ENCODE data around the gene TMEM8B. TPM values are rescaled to one million over a fixed set of nuclear protein-coding genes. Genes with fewer than 3 reads are reported as not detected.
A peak's percentile ranks its signal among the peaks of the same experiment; 100 is the strongest.

The TMEM8B gene
- total RNA-seq, 4 donors from 2014 or later, result 11.7 to 23.8 (median 18.6) TPM

GRCh38 chr9:35858458-35858857 lies 29.4 kb downstream of the TMEM8B start:
- no peaks in the 10 kb centered on the region for H3K27me3 ChIP-seq
- H3K4me1 ChIP-seq, result peaks cover 0 to 15% (median 0%) of the 10 kb centered on the region in 3 donors
- 60 to 80% methylated on average over 1 to 4 of the region's 5 CpGs for WGBS, 2 donors (ENCODE audit: low coverage in 1 of 2)
- no peak for ATAC-seq
- peaks cover 0 to 23% of the 10 kb centered on the region in 2 donors for H3K36me3 ChIP-seq
- H3K27ac ChIP-seq, result no peak overlapping the region
- no peak overlapping the region for H3K4me3 ChIP-seq
- no peak for TF ChIP-seq EP300 (IDR thresholded peaks at IDR 0.05)
- TF ChIP-seq POLR2AphosphoS5 (IDR thresholded peaks at IDR 0.05), result no peak
- no peak for TF ChIP-seq POLR2A (IDR thresholded peaks at IDR 0.05)
- no peak for TF ChIP-seq CTCF (IDR thresholded peaks at IDR 0.05)
- no peaks in the 10 kb centered on the region for H3K9me3 ChIP-seq

GRCh38 chr9:35859310-35859989 lies 30.4 kb downstream of the TMEM8B start:
- no peaks in the 10 kb centered on the region for H3K27me3 ChIP-seq
- 29 to 39% methylated on average over 8 to 10 of the region's 16 CpGs for WGBS, 2 donors (ENCODE audit: low coverage in 1 of 2)
- no peaks in the 10 kb centered on the region for H3K9me3 ChIP-seq
- no peak overlapping the region for H3K27ac ChIP-seq
- peaks cover 0 to 15% (median 0%) of the 10 kb centered on the region in 3 donors for H3K4me1 ChIP-seq
- TF ChIP-seq POLR2AphosphoS5 (IDR thresholded peaks at IDR 0.05) (peak; percentile 20), POLR2A (IDR thresholded peaks at IDR 0.05) (no peak), EP300 (IDR thresholded peaks at IDR 0.05) (no peak), CTCF (IDR thresholded peaks at IDR 0.05) (no peak)
- peak; percentile 36 for ATAC-seq
- H3K36me3 ChIP-seq, result peaks cover 0 to 13% of the 10 kb centered on the region in 2 donors
- no peak overlapping the region for H3K4me3 ChIP-seq

DNA sequence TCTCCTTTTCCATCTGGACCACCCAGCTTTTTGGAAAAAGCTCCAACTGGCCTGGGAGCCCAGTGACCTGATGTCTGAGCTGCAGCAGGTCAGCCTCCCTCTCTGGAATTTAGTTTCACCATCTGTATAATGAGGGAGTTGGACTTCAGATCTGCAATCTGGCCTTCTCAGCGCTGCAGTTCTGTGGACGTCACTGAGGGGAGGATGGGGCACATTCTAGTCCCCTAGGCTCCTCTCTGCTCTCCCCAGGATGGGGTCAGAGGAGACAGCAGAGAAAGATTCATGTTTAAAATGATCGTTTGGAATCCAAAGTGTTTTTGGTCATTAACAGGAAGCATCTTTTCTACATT lies 30.9 kb downstream of the TMEM8B start:
- H3K36me3 ChIP-seq, result peaks cover 0 to 9% of the 10 kb centered on the region in 2 donors
- ATAC-seq, result peak; percentile 40
- TF ChIP-seq POLR2AphosphoS5 (IDR thresholded peaks at IDR 0.05), result no peak
- no peak for TF ChIP-seq CTCF (IDR thresholded peaks at IDR 0.05)
- no peak for TF ChIP-seq POLR2A (IDR thresholded peaks at IDR 0.05)
- TF ChIP-seq EP300 (IDR thresholded peaks at IDR 0.05), result no peak
- H3K4me1 ChIP-seq, result peaks cover 0 to 15% (median 0%) of the 10 kb centered on the region in 3 donors
- WGBS, 2 donors (ENCODE audit: low coverage in 1 of 2), result 31 to 50% methylated on average over 1 to 3 of the region's 3 CpGs
- H3K27me3 ChIP-seq, result no peaks in the 10 kb centered on the region
- H3K9me3 ChIP-seq, result no peaks in the 10 kb centered on the region
- H3K27ac ChIP-seq, result no peak overlapping the region
- no peak overlapping the region for H3K4me3 ChIP-seq

- Histone ChIP-seq H3K27me3 (no peaks in the 10 kb centered on the region), H3K9me3 (no peaks in the 10 kb centered on the region), H3K4me3 (no peak overlapping the region), H3K27ac (no peak overlapping the region), H3K4me1 (peaks cover 0 to 15% (median 0%) of the 10 kb centered on the region in 3 donors), H3K36me3 (no peaks in the 10 kb centered on the region)
- WGBS, 2 donors (ENCODE audit: low coverage in 1 of 2), result 57 to 62% methylated on average over 8 to 12 of the region's 12 CpGs
- TF ChIP-seq POLR2AphosphoS5 (IDR thresholded peaks at IDR 0.05) (no peak), EP300 (IDR thresholded peaks at IDR 0.05) (no peak), POLR2A (IDR thresholded peaks at IDR 0.05) (no peak), CTCF (IDR thresholded peaks at IDR 0.05) (no peak)
- no peak for ATAC-seq
These were observed 32.3 kb downstream of the TMEM8B start for GRCh38 chr9:35861161-35861897.

All from gastroesophageal sphincter (tissue), 4 donors.